HCT116 (cell line): ENCODE results near the gene GRM5. TPM values are rescaled to one million over a fixed set of nuclear protein-coding genes. Genes with fewer than 3 reads are reported as not detected.

Source experiments
- ATAC-seq: fragments of 200-7000 bp; cut with Tn5 transposase; 2 replicates; pipeline ENCODE4 v1.9.1; 2020; ENCODE audit warnings: mild to moderate bottlenecking, moderate library complexity
- BruUV-seq: library from RNA; stranded (reverse); fragments of 400-500 nt; replicated peaks from 2 replicates; lab custom pipeline; 2021; lab: Mats Ljungman, UMichigan
- CTCF ChIA-PET: fragments of 300-600 bp; sonication (Branson Sonifier 250); formaldehyde crosslinking; loops from one replicate; lab custom pipeline; 2021; ENCODE audit warnings: antibody characterized with exemption; lab: Charles Lee
- POLR2A ChIA-PET: fragments of 300-600, 350-600 bp; sonication (Branson Sonifier 250); formaldehyde crosslinking; loops from one replicate; lab custom pipeline; 2021; ENCODE audit warnings: antibody characterized with exemption; lab: Charles Lee
- RAD21 ChIA-PET, 2 experiments: fragments of 300-600 bp; sonication (Branson Sonifier 250); formaldehyde crosslinking; loops; one replicate each; lab custom pipeline; 2023; ENCODE audit warnings: low total read pairs in 2 of 2; ENCODE audit not compliant: uncharacterized antibody in 2 of 2, unreplicated experiment in 2 of 2, low non-redundant PET in 1 of 2; lab: Charles Lee
- DNase-seq: peaks from one replicate; pipeline ENCODE4 v3.0.0-alpha.2; 2010; ENCODE audit warnings: low read depth, low spot score
- H2AFZ ChIP-seq: fragments of 200-600 bp; shearing (Covaris generic), sonication (generic); 2 replicates; pipeline ENCODE4 v1.6.1; 2017; ENCODE audit warnings: low read depth, mixed run types, mixed read lengths, antibody characterized with exemption, low read length; ENCODE audit not compliant: poor library complexity, severe bottlenecking
- H3K27ac ChIP-seq: 2 replicates; pipeline ENCODE4 v1.5.1; 2012; ENCODE audit warnings: low read depth, low read length
- H3K27me3 ChIP-seq: fragments of 200-600 bp; sonication (generic); 2 replicates; pipeline ENCODE4 v1.6.1; 2016; ENCODE audit warnings: mixed run types, low read length, mixed read lengths; ENCODE audit not compliant: insufficient read depth
- H3K36me3 ChIP-seq, 2 experiments: fragments of 200-500 bp in 1 of 2; fragments of 200-600 bp in 1 of 2; sonication (Bioruptor generic) in 1 of 2; sonication (generic) in 1 of 2; 2 replicates each; pipeline versions ENCODE4 v1.5.1 to v1.6.1; 2014 to 2016; ENCODE audit warnings: low read length in 2 of 2, inconsistent platforms in 1 of 2, mixed read lengths in 1 of 2, mixed run types in 1 of 2; ENCODE audit not compliant: insufficient read depth in 2 of 2, control insufficient read depth in 1 of 2
- H3K4me1 ChIP-seq, 2 experiments: fragments of 200-600 bp in 1 of 2; sonication (generic) in 1 of 2; 2 replicates each; pipeline versions ENCODE4 v1.5.1 to v1.6.1; 2012 to 2017; ENCODE audit warnings: low read length in 2 of 2, inconsistent platforms in 1 of 2, mild to moderate bottlenecking in 1 of 2, mixed read lengths in 1 of 2, mixed run types in 1 of 2, moderate library complexity in 1 of 2; ENCODE audit not compliant: insufficient read depth in 2 of 2, control insufficient read depth in 1 of 2
- H3K4me2 ChIP-seq: fragments of 200-600 bp; sonication (generic); 2 replicates; pipeline ENCODE4 v1.6.1; 2017; ENCODE audit warnings: mixed run types, low read length, mixed read lengths
- H3K4me3 ChIP-seq, 2 experiments: fragments of 200-600 bp in 1 of 2; sonication (generic) in 1 of 2; replicated peaks in 1 of 2; 2 replicates each; pipeline ENCODE4 v1.5.1; 2011 to 2016; ENCODE audit warnings: low read length in 2 of 2, control low read depth in 1 of 2, low read depth in 1 of 2, mild to moderate bottlenecking in 1 of 2, mixed read lengths in 1 of 2, mixed run types in 1 of 2
- H3K79me2 ChIP-seq: fragments of 200-600 bp; sonication (generic); 2 replicates; pipeline ENCODE4 v1.6.1; 2017; ENCODE audit warnings: mild to moderate bottlenecking, mixed run types, low read length, moderate library complexity, mixed read lengths; ENCODE audit not compliant: insufficient read depth
- H3K9ac ChIP-seq: fragments of 200-600 bp; sonication (generic); 2 replicates; pipeline ENCODE4 v1.6.1; 2016; ENCODE audit warnings: low read length, mixed read lengths
- H3K9me2 ChIP-seq: fragments of 200-600 bp; sonication (generic), shearing (Covaris generic); 2 replicates; pipeline ENCODE4 v1.6.1; 2017; ENCODE audit warnings: mixed run types, mild to moderate bottlenecking, moderate library complexity; ENCODE audit not compliant: insufficient read depth
- H3K9me3 ChIP-seq, 2 experiments: fragments of 200-500 bp in 1 of 2; fragments of 200-600 bp in 1 of 2; sonication (Bioruptor generic) in 1 of 2; sonication (generic) in 1 of 2; 2 replicates each; pipeline ENCODE4 v1.6.1; 2014 to 2017; ENCODE audit warnings: low read length in 2 of 2, mixed read lengths in 2 of 2, inconsistent platforms in 1 of 2, low read depth in 1 of 2, mild to moderate bottlenecking in 1 of 2, mixed run types in 1 of 2, moderate library complexity in 1 of 2; ENCODE audit not compliant: control insufficient read depth in 1 of 2, insufficient read depth in 1 of 2
- H4K20me1 ChIP-seq: fragments of 200-600 bp; sonication (generic), shearing (Covaris generic); 2 replicates; pipeline ENCODE4 v1.6.1; 2017; ENCODE audit warnings: mixed run types, mild to moderate bottlenecking, moderate library complexity; ENCODE audit not compliant: insufficient read depth
- ATF3 ChIP-seq: IDR thresholded peaks from 2 replicates; pipeline ENCODE4 v1.6.1; 2012
- CBX3 ChIP-seq: IDR thresholded peaks from 2 replicates; pipeline ENCODE4 v1.6.1; 2012; ENCODE audit warnings: low read depth
- CTCF ChIP-seq, 3 experiments: fragments of 200-600 bp in 1 of 3; sonication (generic) in 1 of 3; IDR thresholded peaks in 2 of 3; conservative IDR thresholded peaks in 1 of 3; 2 replicates each; pipeline ENCODE4 v1.5.1; 2012 to 2017; ENCODE audit warnings: low read depth in 2 of 3, low read length in 2 of 3, antibody characterized with exemption in 1 of 3, borderline replicate concordance in 1 of 3, control low read depth in 1 of 3, mild to moderate bottlenecking in 1 of 3, mixed read lengths in 1 of 3, mixed run types in 1 of 3, moderate library complexity in 1 of 3; ENCODE audit not compliant: insufficient read depth in 1 of 3
- EZH2 ChIP-seq: fragments of 200-600 bp; sonication (generic); IDR thresholded peaks from 2 replicates; pipeline ENCODE4 v1.6.1; 2017; ENCODE audit warnings: antibody characterized with exemption, mixed run types
- EZH2phosphoT487 ChIP-seq: fragments of 200-600 bp; IDR thresholded peaks from 2 replicates; pipeline ENCODE4 v1.6.1; 2018; ENCODE audit warnings: antibody characterized with exemption, borderline replicate concordance
- MAX ChIP-seq: IDR thresholded peaks from 2 replicates; pipeline ENCODE4 v1.6.1; 2012
- POLR2A ChIP-seq: IDR thresholded peaks from 2 replicates; pipeline ENCODE4 v1.7.0; 2011; ENCODE audit warnings: borderline replicate concordance; ENCODE audit not compliant: insufficient read depth, insufficient read length; ENCODE audit errors: extremely low read depth
- POLR2AphosphoS5 ChIP-seq: IDR thresholded peaks from 2 replicates; pipeline ENCODE4 v1.6.1; 2011; ENCODE audit warnings: mild to moderate bottlenecking, low read depth, low read length, moderate library complexity
- SP1 ChIP-seq: IDR thresholded peaks from 2 replicates; pipeline ENCODE4 v1.6.1; 2012; ENCODE audit warnings: low read depth
- SRF ChIP-seq: IDR thresholded peaks from 2 replicates; pipeline ENCODE4 v1.6.1; 2012; ENCODE audit warnings: low read depth
- ZFX ChIP-seq: fragments of 450-650 bp; IDR thresholded peaks from 2 replicates; pipeline ENCODE4 v1.6.1; 2017
- intact Hi-C: fragments of 100-400 bp; cut with micrococcal nuclease; formaldehyde crosslinking; loops from 2 replicates; pipeline ENCODE4 v1.10.0; 2022
- total RNA-seq: library from RNA; stranded (reverse); gene quantifications from one replicate; pipeline ENCODE4 v1.2.1, GENCODE V29; 2021; ENCODE audit not compliant: unreplicated experiment

Gene GRM5
- total RNA-seq, 1 experiment from 2014 or later = not detected

- intact Hi-C loops = no loop called here
- H2AFZ ChIP-seq = no peak overlapping the region
- no peak overlapping the region for H3K9ac ChIP-seq
- H3K27me3 ChIP-seq = no peaks in the 10 kb centered on the region
- no peak overlapping the region for H3K27ac ChIP-seq
- ChIA-PET CTCF (no interaction called here), RAD21 (no interaction called here), POLR2A (no interaction called here)
- no peaks in the 10 kb centered on the region for H3K36me3 ChIP-seq
- DNase-seq = no peak
- H3K4me2 ChIP-seq = no peak overlapping the region
- ATAC-seq = no peak
- H3K9me2 ChIP-seq = no peaks in the 10 kb centered on the region
- no peaks in the 10 kb centered on the region for H4K20me1 ChIP-seq
- H3K79me2 ChIP-seq = no peaks in the 10 kb centered on the region
- no peaks in the 10 kb centered on the region; a peak in 1 of 4 replicates for H3K4me1 ChIP-seq
- BruUV-seq = no TSS peak
- H3K4me3 ChIP-seq = no peak overlapping the region
- no peaks in the 10 kb centered on the region for H3K9me3 ChIP-seq
- TF ChIP-seq ZFX (no peak), EZH2 (no peak), POLR2A (no peak), CBX3 (no peak), EZH2phosphoT487 (no peak), POLR2AphosphoS5 (no peak), MAX (no peak), ATF3 (no peak), SRF (no peak), CTCF (IDR thresholded peaks at IDR 0.05 in 2 of 3, conservative IDR thresholded peaks at IDR 0.05 in 1 of 3; ENCODE audit: borderline replicate concordance in 1 of 3, insufficient read depth in 1 of 3, low read depth in 2 of 3, low read length in 2 of 3) (no peak), SP1 (no peak)
These were observed 587.5 kb downstream of the GRM5 start for GRCh38 chr11:88478136-88478815.
